Glutamatergic neuron (in vitro differentiated cells): ENCODE results near the gene PEAK1. TPM values are rescaled to one million over a fixed set of nuclear protein-coding genes. Genes with fewer than 3 reads are reported as not detected.

Experiments used
- DNase-seq: peaks from one replicate; pipeline ENCODE4 v3.0.0; 2022
- H3K27ac Mint-ChIP-seq: one replicate; pipeline ENCODE4 v1.8.0; 2020; ENCODE audit warnings: mild to moderate bottlenecking, mixed read lengths, inconsistent platforms; ENCODE audit not compliant: unreplicated experiment
- H3K27me3 Mint-ChIP-seq: one replicate; pipeline ENCODE4 v1.8.0; 2020; ENCODE audit warnings: mild to moderate bottlenecking, moderate library complexity, mixed read lengths, inconsistent platforms; ENCODE audit not compliant: unreplicated experiment
- H3K36me3 Mint-ChIP-seq: one replicate; pipeline ENCODE4 v1.8.0; 2020; ENCODE audit warnings: mild to moderate bottlenecking, mixed read lengths, inconsistent platforms; ENCODE audit not compliant: unreplicated experiment
- H3K4me1 Mint-ChIP-seq: one replicate; pipeline ENCODE4 v1.8.0; 2020; ENCODE audit warnings: mild to moderate bottlenecking, low read depth, mixed read lengths, inconsistent platforms; ENCODE audit not compliant: unreplicated experiment
- H3K4me3 Mint-ChIP-seq: one replicate; pipeline ENCODE4 v1.8.0; 2020; ENCODE audit warnings: mild to moderate bottlenecking, mixed read lengths, inconsistent platforms; ENCODE audit not compliant: unreplicated experiment
- H3K9me3 Mint-ChIP-seq: one replicate; pipeline ENCODE4 v1.8.0; 2020; ENCODE audit warnings: mild to moderate bottlenecking, moderate library complexity, mixed read lengths, inconsistent platforms; ENCODE audit not compliant: unreplicated experiment
- CTCF ChIP-seq: fragments of 200-600 bp; sonication (generic); IDR thresholded peaks from one replicate; pipeline ENCODE4 v1.5.0; 2021; ENCODE audit not compliant: partially characterized antibody, unreplicated experiment
- total RNA-seq: library from RNA; stranded (reverse); fragmentation: NEBNext Ultra II Directional; extraction: Animal tissue kit (Norgen Biotek cat#: 25700); gene quantifications from one replicate; pipeline ENCODE4 v1.2.1, GENCODE V29; 2021; ENCODE audit not compliant: unreplicated experiment

PEAK1 gene
- total RNA-seq, 1 donor from 2014 or later: 110 TPM

- Mint-ChIP-seq H3K9me3 (peaks cover 1% of the 10 kb centered on the region), H3K36me3 (peaks cover 6% of the 10 kb centered on the region), H3K27me3 (peaks cover 3% of the 10 kb centered on the region), H3K27ac (no peak overlapping the region), H3K4me3 (no peak overlapping the region), H3K4me1 (peaks cover 22% of the 10 kb centered on the region)
- no peak for DNase-seq
- no peak for TF ChIP-seq CTCF
Measured at GRCh38 chr15:77111789-77112188, 308.1 kb downstream of the PEAK1 start.

- peak; percentile 72 for DNase-seq
- H3K4me1 Mint-ChIP-seq: peaks cover 18% of the 10 kb centered on the region
- TF ChIP-seq CTCF: peak; percentile 29
- H3K27ac Mint-ChIP-seq: peak overlapping the region; percentile 65
- H3K27me3 Mint-ChIP-seq: peaks cover 2% of the 10 kb centered on the region
- H3K4me3 Mint-ChIP-seq: no peak overlapping the region
- H3K36me3 Mint-ChIP-seq: no peaks in the 10 kb centered on the region
- H3K9me3 Mint-ChIP-seq: peaks cover 2% of the 10 kb centered on the region
Measured at GRCh38 chr15:77107531-77108355, 312.2 kb downstream of the PEAK1 start.

GRCh38 chr15:77107068-77107467, 312.8 kb downstream of the PEAK1 start:
- peaks cover 2% of the 10 kb centered on the region for H3K27me3 Mint-ChIP-seq
- DNase-seq: peak; percentile 39
- no peaks in the 10 kb centered on the region for H3K36me3 Mint-ChIP-seq
- no peak overlapping the region for H3K27ac Mint-ChIP-seq
- H3K4me3 Mint-ChIP-seq: no peak overlapping the region
- H3K9me3 Mint-ChIP-seq: peaks cover 2% of the 10 kb centered on the region
- peaks cover 18% of the 10 kb centered on the region for H3K4me1 Mint-ChIP-seq
- no peak for TF ChIP-seq CTCF

GRCh38 chr15:77104155-77104554, 315.7 kb downstream of the PEAK1 start:
- peaks cover 2% of the 10 kb centered on the region for H3K27me3 Mint-ChIP-seq
- peaks cover 13% of the 10 kb centered on the region for H3K4me1 Mint-ChIP-seq
- H3K36me3 Mint-ChIP-seq: no peaks in the 10 kb centered on the region
- H3K4me3 Mint-ChIP-seq: peak overlapping the region; percentile 42
- peaks cover 2% of the 10 kb centered on the region for H3K9me3 Mint-ChIP-seq
- no peak overlapping the region for H3K27ac Mint-ChIP-seq
- TF ChIP-seq CTCF: no peak
- no peak for DNase-seq

- Mint-ChIP-seq H3K4me3 (no peak overlapping the region), H3K9me3 (no peaks in the 10 kb centered on the region), H3K36me3 (no peaks in the 10 kb centered on the region), H3K27ac (no peak overlapping the region), H3K4me1 (peaks cover 22% of the 10 kb centered on the region), H3K27me3 (peaks cover 5% of the 10 kb centered on the region)
- no peak for DNase-seq
- TF ChIP-seq CTCF: no peak
Measured at GRCh38 chr15:77099741-77100463, 320.0 kb downstream of the PEAK1 start.
